HEK293 (cell line): Measurements from ENCODE around the gene VSIG8.
"Not testable (repeated sequence)": the region's sequence is repeated elsewhere in the genome, so short reads cannot be mapped to it uniquely, and the experiment has no call there.

Source experiments
- CTCF ChIA-PET: fragments of 350-600 bp; formaldehyde crosslinking; extraction: SDS; loops from one replicate; lab custom pipeline; 2021; ENCODE audit warnings: antibody characterized with exemption; lab: Yijun Ruan, JAX
- POLR2A ChIA-PET: fragments of 300-600 bp; formaldehyde crosslinking; extraction: SDS; loops from one replicate; lab custom pipeline; 2020; ENCODE audit warnings: antibody characterized with exemption, inconsistent platforms; lab: Yijun Ruan, JAX
- H3K27ac ChIP-seq: fragments of 200-500 bp; sonication (Bioruptor generic); 2 replicates; pipeline ENCODE4 v1.5.1; 2014; ENCODE audit warnings: low read depth, low read length, control low read depth, inconsistent platforms; ENCODE audit errors: extremely low read depth
- H3K36me3 ChIP-seq, 2 experiments: fragments of 200-500 bp in 1 of 2; sonication (Bioruptor generic) in 1 of 2; 1 replicate in 1 of 2; 2 replicates in 1 of 2; pipeline ENCODE4 v1.5.1; 2014 to 2017; ENCODE audit warnings: inconsistent platforms in 2 of 2, low read length in 2 of 2; ENCODE audit not compliant: control insufficient read depth in 2 of 2, insufficient read depth in 1 of 2
- H3K4me1 ChIP-seq: fragments of 200-500 bp; sonication (Bioruptor generic); 2 replicates; pipeline ENCODE4 v1.5.1; 2014; ENCODE audit warnings: mild to moderate bottlenecking, low read length, inconsistent platforms; ENCODE audit not compliant: control insufficient read depth, insufficient read depth
- H3K4me3 ChIP-seq: 2 replicates; pipeline ENCODE4 v1.5.1; 2011; ENCODE audit warnings: low read depth, mild to moderate bottlenecking, control low read depth, low read length, moderate library complexity
- H3K9me3 ChIP-seq: fragments of 200-500 bp; sonication (Bioruptor generic); 2 replicates; pipeline ENCODE4 v1.5.1; 2014; ENCODE audit warnings: low read depth, low read length, inconsistent platforms; ENCODE audit not compliant: control insufficient read depth, insufficient read depth
- KLF1 ChIP-seq: fragments of 450-650 bp; formaldehyde crosslinking; IDR thresholded peaks from 2 replicates; pipeline ENCODE4 v1.5.1; 2016; ENCODE audit warnings: missing biosample characterization, missing genetic modification characterization
- KLF9 ChIP-seq: fragments of 450-650 bp; formaldehyde crosslinking; IDR thresholded peaks from 2 replicates; pipeline ENCODE4 v1.5.1; 2016; ENCODE audit warnings: missing biosample characterization, missing genetic modification characterization, low read depth
- PRDM2 ChIP-seq: fragments of 450-650 bp; formaldehyde crosslinking; IDR thresholded peaks from 2 replicates; pipeline ENCODE4 v1.5.1; 2016; ENCODE audit warnings: missing biosample characterization, missing genetic modification characterization, borderline replicate concordance
- TRIM28 ChIP-seq: IDR thresholded peaks from 2 replicates; pipeline ENCODE4 v1.6.1; 2011; ENCODE audit warnings: low read length, control low read depth, borderline replicate concordance
- ZBTB6 ChIP-seq: fragments of 450-650 bp; formaldehyde crosslinking; IDR thresholded peaks from 2 replicates; pipeline ENCODE4 v1.5.1; 2017; ENCODE audit warnings: missing biosample characterization, missing genetic modification characterization
- ZEB2 ChIP-seq: fragments of 450-650 bp; formaldehyde crosslinking; IDR thresholded peaks from 2 replicates; pipeline ENCODE4 v1.5.1; 2016; ENCODE audit warnings: missing biosample characterization, missing genetic modification characterization
- ZNF112 ChIP-seq: fragments of 450-650 bp; formaldehyde crosslinking; IDR thresholded peaks from 2 replicates; pipeline ENCODE4 v1.5.0; 2017; ENCODE audit warnings: missing biosample characterization, missing genetic modification characterization
- ZNF292 ChIP-seq: fragments of 450-650 bp; formaldehyde crosslinking; IDR thresholded peaks from 2 replicates; pipeline ENCODE4 v1.5.1; 2016; ENCODE audit warnings: low read depth, missing biosample characterization, missing genetic modification characterization, borderline replicate concordance
- ZNF404 ChIP-seq: fragments of 450-650 bp; formaldehyde crosslinking; IDR thresholded peaks from 2 replicates; pipeline ENCODE4 v1.5.1; 2017; ENCODE audit warnings: missing biosample characterization, missing genetic modification characterization
- ZNF544 ChIP-seq: fragments of 450-650 bp; formaldehyde crosslinking; IDR thresholded peaks from 2 replicates; pipeline ENCODE4 v1.5.0; 2017; ENCODE audit warnings: missing biosample characterization, missing genetic modification characterization
- ZNF549 ChIP-seq: fragments of 450-650 bp; IDR thresholded peaks from 2 replicates; pipeline ENCODE4 v1.5.1; 2018; ENCODE audit warnings: missing biosample characterization, missing genetic modification characterization, mild to moderate bottlenecking, inconsistent platforms, moderate library complexity
- ZNF600 ChIP-seq: fragments of 450-650 bp; formaldehyde crosslinking; IDR thresholded peaks from 2 replicates; pipeline ENCODE4 v1.5.1; 2016; ENCODE audit warnings: missing biosample characterization, missing genetic modification characterization
- ZNF776 ChIP-seq: fragments of 450-650 bp; formaldehyde crosslinking; IDR thresholded peaks from 2 replicates; pipeline ENCODE4 v1.5.0; 2017; ENCODE audit warnings: missing biosample characterization, missing genetic modification characterization, borderline replicate concordance

The VSIG8 gene

GRCh38 chr1:159902541-159902940, 40.1 kb upstream of the VSIG8 start (continued):
- TF ChIP-seq PRDM2 (tag by site-specific recombination) = no peak
- no peak for TF ChIP-seq KLF1 (tag by site-specific recombination)
- no peak for TF ChIP-seq ZEB2 (tag by site-specific recombination)
- no peak for TF ChIP-seq ZNF404
- TF ChIP-seq ZNF776 (tag by site-specific recombination) = no peak
- no peak for TF ChIP-seq ZNF544 (tag by site-specific recombination)
- no peak for TF ChIP-seq ZNF600 (tag by site-specific recombination)
- TF ChIP-seq ZBTB6 = no peak
- TF ChIP-seq ZNF292 (tag by site-specific recombination) = no peak
- TF ChIP-seq, all 188 proteins: peak for 0

GRCh38 chr1:159900755-159901360, 38.4 kb upstream of the VSIG8 start:
- H3K4me3 ChIP-seq = no peak overlapping the region
- H3K9me3 ChIP-seq = no peaks in the 10 kb centered on the region
- no peak overlapping the region for H3K27ac ChIP-seq
- ChIA-PET POLR2A (no interaction called here), CTCF (interaction anchor here (0.6 to 1.8 kb wide), 4 partner anchors 9 to 124 kb away, joined by 3 to 11 read pairs (median 6); no protein-coding TSS in a partner anchor)
- TF ChIP-seq TRIM28 = peak; percentile 29; the same call in 1 of the 2 replicates
- no peak for TF ChIP-seq ZNF549 (tag by site-specific recombination)
- no peaks in the 10 kb centered on the region for H3K4me1 ChIP-seq
- H3K36me3 ChIP-seq = no peaks in the 10 kb centered on the region

GRCh38 chr1:159900086-159900680, 37.7 kb upstream of the VSIG8 start, which contains the start of gene CFAP45:
TSS of gene CFAP45 (minus strand) at chr1:159900165. CDS start at chr1:159900098, 67 bp downstream.
- Histone ChIP-seq H3K36me3 (no peaks in the 10 kb centered on the region), H3K4me3 (no peak within 1 kb of the TSS), H3K27ac (no peak within 1 kb of the TSS), H3K9me3 (no peaks in the 10 kb centered on the region), H3K4me1 (no peaks in the 10 kb centered on the region)
- CTCF ChIA-PET = interaction anchor here (0.6 to 1.8 kb wide), 4 partner anchors 8 to 125 kb away, joined by 3 to 11 read pairs (median 6); no protein-coding TSS in a partner anchor
- TF ChIP-seq KLF9 (tag by site-specific recombination) = peak; percentile 26; the same call in 1 of the 2 replicates
- TF ChIP-seq ZNF112 (tag by site-specific recombination) = no peak
- POLR2A ChIA-PET = no interaction called here

GRCh38 chr1:159899634-159900033, 37.2 kb upstream of the VSIG8 start:
- CTCF ChIA-PET = interaction anchor here (1.6 kb wide), 1 partner anchor 8 kb away, joined by 11 read pairs; no protein-coding TSS in a partner anchor
- H3K4me1 ChIP-seq, POLR2A ChIA-PET, H3K36me3 ChIP-seq, H3K27ac ChIP-seq, H3K9me3 ChIP-seq, H3K4me3 ChIP-seq: not testable (repeated sequence)
